ENCODE data around the gene THAP5. TPM values are rescaled to one million over a fixed set of nuclear protein-coding genes. Genes with fewer than 3 reads are reported as not detected.
"Not testable (repeated sequence)": the region's sequence is repeated elsewhere in the genome, so short reads cannot be mapped to it uniquely, and the experiment has no call there.

Gene THAP5
- total RNA-seq, 1 donor from 2014 or later: 25.9 TPM

DNA sequence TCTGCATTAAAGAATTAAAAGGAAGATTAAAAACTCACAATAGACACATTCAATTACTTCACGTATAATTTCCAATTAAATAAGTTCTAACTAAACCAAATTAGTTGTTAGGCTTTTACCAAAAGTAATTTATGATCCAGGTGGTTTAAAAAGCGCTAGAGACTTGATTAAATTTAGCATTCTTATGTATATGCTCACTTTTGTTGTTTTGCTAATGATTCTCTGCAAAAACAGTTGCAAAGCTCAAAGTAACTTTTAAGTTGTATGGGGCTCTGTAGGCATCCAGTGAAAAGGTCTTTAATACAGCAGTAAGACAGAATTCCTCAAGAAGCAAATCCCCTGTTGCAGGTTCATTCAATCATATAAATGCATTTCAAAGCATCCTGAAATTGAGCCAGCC, 28.0 kb downstream of the THAP5 start:
- DNase-seq (ENCODE audit: low spot score in 2 of 2, unreplicated experiment in 2 of 2): no peak
- Mint-ChIP-seq H3K27ac (no peak overlapping the region), H3K4me3 (no peak overlapping the region), H3K27me3 (ENCODE audit: low read depth) (no peaks in the 10 kb centered on the region), H3K4me1 (no peaks in the 10 kb centered on the region), H3K9me3 (no peaks in the 10 kb centered on the region), H3K36me3 (peaks cover 2% of the 10 kb centered on the region)
- no peak for TF ChIP-seq CTCF (IDR thresholded peaks at IDR 0.05; ENCODE audit: unreplicated experiment)

GRCh38 chr7:108538685-108539084, 30.8 kb downstream of the THAP5 start:
- H3K9me3 Mint-ChIP-seq, H3K4me3 Mint-ChIP-seq: not testable (repeated sequence)

GRCh38 chr7:108538236-108538635, 31.3 kb downstream of the THAP5 start:
- DNase-seq (ENCODE audit: low spot score in 2 of 2, unreplicated experiment in 2 of 2); H3K27ac Mint-ChIP-seq; H3K4me3 Mint-ChIP-seq; H3K36me3 Mint-ChIP-seq; H3K9me3 Mint-ChIP-seq; H3K27me3 Mint-ChIP-seq (ENCODE audit: low read depth); H3K4me1 Mint-ChIP-seq: not testable (repeated sequence)

More at GRCh38 chr7:108538685-108539084, 30.8 kb downstream of the THAP5 start:
- H3K4me1 Mint-ChIP-seq; H3K27me3 Mint-ChIP-seq (ENCODE audit: low read depth); H3K27ac Mint-ChIP-seq; H3K36me3 Mint-ChIP-seq; DNase-seq (ENCODE audit: low spot score in 2 of 2, unreplicated experiment in 2 of 2): not testable (repeated sequence)

DNA sequence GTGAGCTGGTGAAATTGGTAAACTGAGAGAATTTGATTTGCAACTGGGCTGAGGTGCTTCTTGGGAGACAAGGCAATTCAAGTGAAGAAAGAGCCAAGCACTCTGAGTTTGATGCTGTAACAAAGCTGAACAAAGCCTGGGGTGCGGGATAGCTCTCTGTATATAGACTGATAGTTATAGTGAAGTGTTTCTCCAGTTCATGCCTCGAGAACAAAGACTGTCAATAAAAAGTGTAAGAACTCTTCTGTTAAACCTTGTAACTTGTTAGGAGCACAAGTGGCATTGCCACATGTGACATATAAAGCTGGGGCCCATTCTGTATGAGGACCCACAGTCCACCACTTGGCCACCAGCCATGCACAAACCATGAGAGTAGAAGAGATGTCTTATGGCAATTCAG, 32.3 kb downstream of the THAP5 start:
- Mint-ChIP-seq H3K4me1 (no peaks in the 10 kb centered on the region), H3K27me3 (ENCODE audit: low read depth) (no peaks in the 10 kb centered on the region)

DNA sequence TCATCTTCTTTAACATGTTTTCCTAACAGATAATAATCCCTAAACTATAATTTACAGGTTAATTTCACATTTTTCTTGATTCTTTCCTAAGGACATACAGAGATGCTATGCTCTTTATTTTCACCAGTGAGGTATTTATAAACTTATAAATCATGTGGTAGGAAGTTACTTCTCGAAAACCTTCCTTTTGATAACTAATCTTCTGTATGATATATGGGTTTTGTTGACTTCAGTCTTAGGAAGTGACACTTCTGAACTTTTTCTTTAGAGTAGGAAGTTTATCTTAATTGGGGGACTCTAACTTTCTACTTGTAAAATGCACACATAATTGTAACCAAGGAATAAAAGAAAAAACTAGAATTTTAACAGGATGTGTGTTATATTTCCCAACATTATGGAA, 33.8 kb downstream of the THAP5 start:
- H3K27ac Mint-ChIP-seq: no peak overlapping the region
- H3K9me3 Mint-ChIP-seq: no peaks in the 10 kb centered on the region
- no peak for DNase-seq (ENCODE audit: low spot score in 2 of 2, unreplicated experiment in 2 of 2)
- peaks cover 2% of the 10 kb centered on the region for H3K36me3 Mint-ChIP-seq
- H3K27me3 Mint-ChIP-seq (ENCODE audit: low read depth): no peaks in the 10 kb centered on the region
- no peak for TF ChIP-seq CTCF (IDR thresholded peaks at IDR 0.05; ENCODE audit: unreplicated experiment)
- no peaks in the 10 kb centered on the region for H3K4me1 Mint-ChIP-seq
- no peak overlapping the region for H3K4me3 Mint-ChIP-seq

More for the DNA sequence above, 32.3 kb downstream of the THAP5 start:
- DNase-seq (ENCODE audit: low spot score in 2 of 2, unreplicated experiment in 2 of 2): no peak
- Mint-ChIP-seq H3K4me3 (no peak overlapping the region), H3K36me3 (peaks cover 2% of the 10 kb centered on the region), H3K9me3 (no peaks in the 10 kb centered on the region), H3K27ac (no peak overlapping the region)
- TF ChIP-seq CTCF (IDR thresholded peaks at IDR 0.05; ENCODE audit: unreplicated experiment): no peak

DNA sequence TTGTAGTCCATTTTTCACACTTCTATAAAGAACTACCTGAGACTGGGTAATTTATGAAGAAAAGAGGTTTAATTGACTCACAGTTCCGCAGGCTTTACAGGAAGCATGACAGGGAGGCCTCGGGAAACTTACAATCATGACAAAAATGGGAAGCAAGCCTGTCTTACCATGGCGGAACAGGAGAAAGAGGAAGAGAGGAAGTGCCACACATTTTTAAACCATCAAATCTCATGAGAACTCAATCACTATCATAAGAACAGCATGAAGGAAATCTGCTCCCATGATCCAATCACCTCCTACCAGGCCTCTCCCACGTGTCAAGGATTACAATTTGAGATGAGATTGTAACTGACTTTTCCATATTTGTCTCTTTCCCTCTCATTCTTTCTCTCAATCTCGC, 34.2 kb downstream of the THAP5 start:
- Mint-ChIP-seq H3K27ac (no peak overlapping the region), H3K27me3 (ENCODE audit: low read depth) (no peaks in the 10 kb centered on the region), H3K4me3 (no peak overlapping the region), H3K4me1 (no peaks in the 10 kb centered on the region), H3K36me3 (peaks cover 2% of the 10 kb centered on the region), H3K9me3 (no peaks in the 10 kb centered on the region)
- no peak for TF ChIP-seq CTCF (IDR thresholded peaks at IDR 0.05; ENCODE audit: unreplicated experiment)
- no peak for DNase-seq (ENCODE audit: low spot score in 2 of 2, unreplicated experiment in 2 of 2)

GRCh38 chr7:108533712-108534111, 35.8 kb downstream of the THAP5 start:
- H3K36me3 Mint-ChIP-seq: no peaks in the 10 kb centered on the region
- H3K27ac Mint-ChIP-seq: no peak overlapping the region
- DNase-seq (ENCODE audit: low spot score in 2 of 2, unreplicated experiment in 2 of 2): no peak
- H3K27me3 Mint-ChIP-seq (ENCODE audit: low read depth): no peaks in the 10 kb centered on the region
- no peaks in the 10 kb centered on the region for H3K9me3 Mint-ChIP-seq
- peaks cover 6% of the 10 kb centered on the region for H3K4me1 Mint-ChIP-seq
- TF ChIP-seq CTCF (IDR thresholded peaks at IDR 0.05; ENCODE audit: unreplicated experiment): no peak
- no peak overlapping the region for H3K4me3 Mint-ChIP-seq

Data from mesothelial cell of epicardium (in vitro differentiated cells).